Measurements from ENCODE around the gene CAMTA1. TPM values are rescaled to one million over a fixed set of nuclear protein-coding genes. Genes with fewer than 3 reads are reported as not detected.

CAMTA1 gene
- polyA plus RNA-seq, 4 donors = 89.3 to 98.2 (median 92.9) TPM

DNA sequence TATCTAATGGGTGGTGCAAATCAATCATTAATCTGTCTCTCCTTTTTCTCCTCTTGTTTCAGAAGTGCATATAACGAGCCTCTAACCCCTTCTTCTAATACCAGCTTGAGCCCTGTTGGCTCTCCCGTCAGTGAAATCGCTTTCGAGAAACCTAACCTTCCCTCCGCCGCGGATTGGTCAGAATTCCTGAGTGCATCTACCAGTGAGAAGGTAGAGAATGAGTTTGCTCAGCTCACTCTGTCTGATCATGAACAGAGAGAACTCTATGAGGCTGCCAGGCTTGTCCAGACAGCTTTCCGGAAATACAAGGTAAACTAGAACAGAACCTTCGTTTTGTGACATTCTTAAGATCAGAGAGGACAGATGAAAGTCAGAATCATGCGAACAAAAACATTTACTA is 960.5 kb downstream of the CAMTA1 start:
- DNase-seq (ENCODE audit: low read depth in 4 of 4, low spot score in 3 of 4) = no peak

- DNase-seq (ENCODE audit: low read depth in 4 of 4, low spot score in 3 of 4) = no peak
Observed at GRCh38 chr1:7747605-7748004, 962.4 kb downstream of the CAMTA1 start.

- no peak for DNase-seq (ENCODE audit: low read depth in 4 of 4, low spot score in 3 of 4)
Observed at GRCh38 chr1:7749126-7749525, 963.9 kb downstream of the CAMTA1 start.

DNA sequence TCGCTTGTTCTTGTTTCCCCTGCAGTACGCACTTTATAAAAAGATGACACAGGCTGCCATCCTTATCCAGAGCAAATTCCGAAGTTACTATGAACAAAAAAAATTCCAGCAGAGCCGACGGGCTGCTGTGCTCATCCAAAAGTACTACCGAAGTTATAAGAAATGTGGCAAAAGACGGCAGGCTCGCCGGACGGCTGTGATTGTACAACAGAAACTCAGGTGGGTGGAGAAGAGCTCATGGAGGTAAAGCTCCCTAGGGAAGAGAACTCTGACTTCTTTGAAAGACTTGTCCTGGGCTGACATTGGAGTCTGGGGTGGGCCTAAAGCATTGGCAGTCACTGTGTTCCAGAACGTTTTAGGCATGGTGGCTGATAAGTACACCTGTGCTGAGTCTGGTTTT is 965.9 kb downstream of the CAMTA1 start:
- no peak for DNase-seq (ENCODE audit: low read depth in 4 of 4, low spot score in 3 of 4)

GRCh38 chr1:7752512-7753417 is 967.5 kb downstream of the CAMTA1 start:
- DNase-seq (ENCODE audit: low read depth in 4 of 4, low spot score in 3 of 4) = peak; percentile 66 to 77 (median 71)

DNA sequence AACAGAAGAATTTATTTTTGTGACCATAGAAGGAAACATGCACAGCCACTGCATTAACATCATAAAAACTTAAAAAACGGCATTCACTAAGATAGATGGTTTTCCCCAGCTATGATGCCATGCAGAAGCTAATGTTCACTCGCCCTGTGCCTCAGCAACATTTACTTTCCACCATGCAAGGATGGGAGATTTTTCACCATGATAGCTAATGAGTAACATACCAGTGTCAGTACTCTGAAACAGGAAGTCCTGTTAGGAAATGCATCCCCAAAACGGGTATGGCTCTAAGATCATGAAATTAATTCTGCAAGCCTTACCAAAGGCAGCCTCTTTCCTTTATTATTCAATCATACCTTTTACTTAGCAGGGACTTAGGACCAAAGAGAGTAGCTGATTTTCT is 968.4 kb downstream of the CAMTA1 start:
- no peak for DNase-seq (ENCODE audit: low read depth in 4 of 4, low spot score in 3 of 4)

DNA sequence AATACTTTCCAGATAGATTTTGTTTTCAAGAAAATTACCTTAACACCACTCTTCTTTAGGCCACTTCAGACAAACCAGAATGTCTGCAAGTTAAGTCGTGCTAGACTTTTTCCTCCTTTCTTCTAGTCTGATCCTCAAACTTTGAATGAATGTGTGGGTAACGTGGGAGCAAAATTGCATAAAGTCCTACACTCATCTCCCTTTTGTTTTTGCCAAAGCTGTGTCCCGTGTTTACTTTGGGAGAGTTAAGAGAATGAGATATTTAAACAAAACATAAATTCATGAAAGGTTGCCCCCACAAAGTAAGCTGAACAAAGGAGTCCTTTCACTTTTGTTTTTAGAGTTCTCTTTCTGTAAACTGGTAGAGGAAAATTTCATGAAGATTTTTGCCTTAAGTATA is 969.0 kb downstream of the CAMTA1 start:
- DNase-seq (ENCODE audit: low read depth in 4 of 4, low spot score in 3 of 4) = no peak

GRCh38 chr1:7755448-7755847 is 970.2 kb downstream of the CAMTA1 start:
- no peak for DNase-seq (ENCODE audit: low read depth in 4 of 4, low spot score in 3 of 4)

DNA sequence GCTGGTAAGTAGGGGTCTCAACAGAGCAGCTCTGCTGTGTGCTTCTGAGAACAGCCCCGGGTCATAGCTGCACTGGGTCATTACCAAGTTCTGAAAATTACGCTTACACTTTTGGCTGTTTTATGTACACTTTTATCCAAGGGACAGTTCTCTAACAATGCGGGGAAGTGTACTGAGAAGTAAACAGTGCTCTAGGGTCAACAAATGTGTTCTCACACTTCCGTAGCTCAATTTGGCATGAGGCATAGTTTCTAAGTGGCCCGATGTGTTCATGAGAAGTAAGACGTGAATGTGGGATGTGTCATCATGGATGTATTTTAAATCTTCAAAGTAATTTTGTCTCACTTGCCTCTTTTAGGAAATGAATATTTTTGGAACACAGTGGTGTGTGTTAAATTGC is 975.0 kb downstream of the CAMTA1 start:
- DNase-seq (ENCODE audit: low read depth in 4 of 4, low spot score in 3 of 4) = no peak

GRCh38 chr1:7761103-7761502 is 975.8 kb downstream of the CAMTA1 start:
- no peak for DNase-seq (ENCODE audit: low read depth in 4 of 4, low spot score in 3 of 4)

GRCh38 chr1:7767176-7767575 is 981.9 kb downstream of the CAMTA1 start:
- no peak for DNase-seq (ENCODE audit: low read depth in 4 of 4, low spot score in 3 of 4)

DNA sequence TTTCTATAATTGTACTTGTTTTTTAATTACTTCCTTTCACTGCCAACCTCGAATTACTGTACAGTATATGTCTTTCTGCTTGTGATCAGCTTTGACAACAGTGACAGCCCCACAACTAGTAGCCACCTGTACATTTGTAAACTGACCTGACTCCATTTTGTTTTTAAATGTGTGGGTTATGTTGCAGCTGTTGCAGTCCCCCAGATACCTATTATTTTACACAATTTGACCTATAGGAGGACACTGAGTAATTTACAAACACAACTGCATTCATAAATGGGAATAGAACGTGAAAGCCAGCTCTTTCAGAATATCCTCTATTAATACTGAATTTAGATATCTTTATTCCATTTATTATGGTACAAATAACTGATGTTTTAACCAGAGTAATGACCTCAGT is 983.3 kb downstream of the CAMTA1 start:
- DNase-seq (ENCODE audit: low read depth in 4 of 4, low spot score in 3 of 4) = no peak

DNA sequence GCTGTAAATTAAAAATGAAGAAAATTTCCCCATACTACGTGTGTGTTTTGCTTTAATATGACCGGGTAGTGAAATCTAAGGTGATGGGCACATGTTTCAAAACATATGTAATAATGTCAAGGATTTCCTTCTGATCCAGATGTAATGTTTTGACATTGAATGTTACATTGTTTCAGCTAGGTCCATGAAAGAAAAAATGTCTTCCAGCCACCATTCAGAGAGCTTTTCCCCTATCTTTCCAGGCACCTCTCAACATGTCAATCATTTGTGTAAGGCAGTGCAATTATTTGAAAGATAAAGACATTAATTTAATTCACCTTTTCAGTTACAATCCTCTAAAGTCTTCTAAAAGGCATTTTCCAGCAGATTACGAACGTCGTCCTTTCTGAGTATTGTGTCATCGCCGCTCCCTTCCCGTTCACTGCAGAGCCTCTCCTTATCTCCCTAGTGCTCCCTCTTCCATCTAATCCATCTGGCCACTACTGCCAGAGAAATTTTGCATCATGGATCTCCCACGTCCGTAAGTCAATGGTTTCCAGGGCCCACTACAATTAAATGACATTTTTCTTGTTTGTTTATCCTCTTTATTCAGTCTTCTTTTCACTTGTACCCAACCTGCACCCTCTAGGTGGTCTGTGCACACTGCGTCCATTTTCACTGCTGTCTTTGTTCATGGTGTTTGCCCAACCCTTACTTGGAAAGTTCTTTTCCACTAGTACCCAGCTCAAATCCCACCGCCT is 984.6 kb downstream of the CAMTA1 start:
- DNase-seq (ENCODE audit: low read depth in 4 of 4, low spot score in 3 of 4) = no peak

DNA sequence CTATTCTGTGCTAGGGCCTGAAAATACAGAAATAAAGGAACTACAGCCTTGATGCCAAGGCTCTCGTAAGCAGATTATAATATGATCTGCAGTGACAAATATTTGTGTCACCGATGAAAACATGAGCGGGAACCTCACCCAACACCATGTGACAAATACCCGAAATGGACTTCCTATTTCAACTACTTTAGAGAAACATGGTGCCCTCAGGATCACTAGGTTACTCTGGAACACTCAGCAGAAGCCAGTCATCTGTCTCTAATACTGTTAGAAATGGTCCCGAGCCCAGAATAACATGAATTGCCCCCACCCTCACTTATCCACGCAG is 985.4 kb downstream of the CAMTA1 start:
- no peak for DNase-seq (ENCODE audit: low read depth in 4 of 4, low spot score in 3 of 4)

GRCh38 chr1:7770997-7771822 is 986.0 kb downstream of the CAMTA1 start, which contains the start of gene VAMP3:
Gene VAMP3, plus strand, starts transcription at chr1:7771296. Its CDS starts 88 bp downstream, at chr1:7771384.
- DNase-seq (ENCODE audit: low read depth in 4 of 4, low spot score in 3 of 4) = peak in 2 of 4 donors; percentile 72 to 78

DNA sequence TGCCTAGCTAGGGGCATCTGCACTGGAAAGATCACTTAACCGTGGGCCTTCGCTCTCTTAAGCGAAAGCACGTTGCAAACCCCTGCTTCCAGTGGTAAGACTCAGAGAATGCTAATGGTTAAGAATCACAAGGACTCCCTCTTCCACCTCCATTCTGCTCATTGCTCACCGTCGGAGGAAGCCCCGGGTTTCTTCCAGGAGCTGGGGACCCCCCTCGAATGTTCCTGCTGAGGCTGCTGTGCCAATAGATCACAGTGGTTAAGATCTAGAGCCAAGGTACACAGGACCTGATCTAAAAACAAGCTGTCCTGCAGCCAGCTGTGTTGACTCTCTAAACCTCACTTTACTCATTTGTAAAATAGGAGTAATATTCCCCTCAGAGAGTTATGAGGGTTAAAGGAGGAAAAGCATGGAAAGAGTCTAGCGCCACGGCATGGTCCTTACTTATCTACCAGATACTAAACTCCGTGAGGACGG is 986.6 kb downstream of the CAMTA1 start:
- DNase-seq (ENCODE audit: low read depth in 4 of 4, low spot score in 3 of 4) = no peak

DNA sequence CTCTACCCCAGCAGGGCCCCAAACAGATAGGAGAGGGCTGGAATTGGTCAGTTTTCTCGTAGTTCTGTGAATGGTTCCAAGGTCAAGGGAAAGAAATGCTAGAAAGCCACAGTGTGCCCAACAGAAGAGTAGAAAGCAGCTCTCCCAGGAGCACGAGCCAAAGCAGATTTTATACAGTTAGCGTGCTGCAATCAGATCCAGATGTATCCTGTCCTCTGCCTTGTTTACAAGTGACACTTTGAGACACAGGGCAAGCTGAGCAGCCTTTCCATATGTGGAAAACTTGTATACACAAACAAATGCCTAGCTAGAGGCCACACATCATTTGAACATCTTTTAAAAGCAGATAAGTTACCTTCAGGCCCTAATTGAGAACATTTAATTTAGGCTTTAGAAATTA is 992.3 kb downstream of the CAMTA1 start:
- DNase-seq (ENCODE audit: low read depth in 4 of 4, low spot score in 3 of 4) = no peak

DNA sequence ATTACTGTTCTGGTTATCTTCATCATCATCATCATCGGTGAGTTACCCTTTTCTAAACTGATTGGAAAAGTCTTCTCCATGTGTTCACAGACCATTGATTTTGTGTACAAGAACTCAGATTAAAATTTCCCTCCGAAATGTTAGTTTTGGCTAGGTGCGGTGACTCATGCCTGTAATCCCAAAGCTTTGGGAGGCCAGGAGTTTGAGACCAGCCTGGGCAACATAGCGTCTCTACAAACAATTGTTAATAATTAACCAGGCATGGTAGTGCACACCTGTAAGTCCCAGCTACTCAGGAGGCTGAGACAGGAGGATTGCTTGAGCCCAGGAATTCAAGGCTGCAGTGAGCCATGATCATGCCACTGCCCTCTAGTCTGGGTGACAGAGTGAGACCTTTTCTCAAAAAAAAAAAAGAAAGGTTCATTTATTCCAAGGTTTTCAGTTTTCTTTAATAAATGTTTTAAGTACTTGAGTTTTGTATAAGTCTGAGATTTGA is 992.9 kb downstream of the CAMTA1 start:
- DNase-seq (ENCODE audit: low read depth in 4 of 4, low spot score in 3 of 4) = no peak

- no peak for DNase-seq (ENCODE audit: low read depth in 4 of 4, low spot score in 3 of 4)
Observed at GRCh38 chr1:7780976-7781375, 995.7 kb downstream of the CAMTA1 start.

- no peak for DNase-seq (ENCODE audit: low read depth in 4 of 4, low spot score in 3 of 4)
Observed at GRCh38 chr1:7781501-7781900, 996.2 kb downstream of the CAMTA1 start.

All from right renal pelvis (tissue), 4 donors.